Midbrain (tissue), 1 donor: ENCODE data around the gene HAND2.

Experiments used
- DNase-seq: peaks from one replicate; lab custom pipeline; 2025; lab: John Stamatoyannopoulos, UW

Gene HAND2

GRCh38 chr4:173536808-173537429, 6.9 kb upstream of the HAND2 start:
- DNase-seq, result no peak

- no peak for DNase-seq
Observed at GRCh38 chr4:173535957-173536356, 5.9 kb upstream of the HAND2 start.

GRCh38 chr4:173535165-173535902, 5.3 kb upstream of the HAND2 start:
- DNase-seq, result no peak

- no peak for DNase-seq
Observed at GRCh38 chr4:173534434-173534833, 4.4 kb upstream of the HAND2 start.

- no peak for DNase-seq
Observed at GRCh38 chr4:173532725-173533511, 2.9 kb upstream of the HAND2 start.

GRCh38 chr4:173531086-173531965, 1.3 kb upstream of the HAND2 start:
- no peak for DNase-seq

- DNase-seq, result no peak
Observed at GRCh38 chr4:173530326-173531085, 477 bp upstream of the HAND2 start.

GRCh38 chr4:173528378-173529321, 1.4 kb downstream of the HAND2 start:
- DNase-seq, result no peak

GRCh38 chr4:173527103-173527891, 2.7 kb downstream of the HAND2 start:
- no peak for DNase-seq

GRCh38 chr4:173526724-173527102, 3.3 kb downstream of the HAND2 start:
- DNase-seq, result no peak

- DNase-seq, result no peak
Observed at GRCh38 chr4:173526027-173526482, 4.0 kb downstream of the HAND2 start.

GRCh38 chr4:173525118-173526011, 4.7 kb downstream of the HAND2 start:
- DNase-seq, result no peak

- no peak for DNase-seq
Observed at GRCh38 chr4:173524218-173525117, 5.6 kb downstream of the HAND2 start.

- DNase-seq, result no peak
Observed at GRCh38 chr4:173522951-173523395, 7.1 kb downstream of the HAND2 start.

- no peak for DNase-seq
Observed at GRCh38 chr4:173522160-173522950, 7.7 kb downstream of the HAND2 start.
